Astrocyte of the spinal cord (primary cell): Measurements from ENCODE around the gene SPATA2.
"Not testable (repeated sequence)": the region's sequence is repeated elsewhere in the genome, so short reads cannot be mapped to it uniquely, and the experiment has no call there.

ENCODE experiments used
- DNase-seq: peaks from one replicate; pipeline ENCODE4 v3.0.0; 2011; ENCODE audit warnings: low read depth, low spot score
- H3K4me3 ChIP-seq: 2 replicates; pipeline ENCODE4 v1.5.1; 2011; ENCODE audit warnings: low read depth, mild to moderate bottlenecking, low read length, moderate library complexity
- in situ Hi-C: cut with HindIII; loops from 2 replicates; pipeline ENCODE4 v1.10.0; 2017; ENCODE audit warnings: low sequenced_read_pairs
- TF ChIP-seq, protein P1 (sequence below): IDR thresholded peaks from 2 replicates; pipeline ENCODE4 v1.5.1; 2012; ENCODE audit warnings: low read depth, mild to moderate bottlenecking, low read length, inconsistent platforms

Gene SPATA2

DNA sequence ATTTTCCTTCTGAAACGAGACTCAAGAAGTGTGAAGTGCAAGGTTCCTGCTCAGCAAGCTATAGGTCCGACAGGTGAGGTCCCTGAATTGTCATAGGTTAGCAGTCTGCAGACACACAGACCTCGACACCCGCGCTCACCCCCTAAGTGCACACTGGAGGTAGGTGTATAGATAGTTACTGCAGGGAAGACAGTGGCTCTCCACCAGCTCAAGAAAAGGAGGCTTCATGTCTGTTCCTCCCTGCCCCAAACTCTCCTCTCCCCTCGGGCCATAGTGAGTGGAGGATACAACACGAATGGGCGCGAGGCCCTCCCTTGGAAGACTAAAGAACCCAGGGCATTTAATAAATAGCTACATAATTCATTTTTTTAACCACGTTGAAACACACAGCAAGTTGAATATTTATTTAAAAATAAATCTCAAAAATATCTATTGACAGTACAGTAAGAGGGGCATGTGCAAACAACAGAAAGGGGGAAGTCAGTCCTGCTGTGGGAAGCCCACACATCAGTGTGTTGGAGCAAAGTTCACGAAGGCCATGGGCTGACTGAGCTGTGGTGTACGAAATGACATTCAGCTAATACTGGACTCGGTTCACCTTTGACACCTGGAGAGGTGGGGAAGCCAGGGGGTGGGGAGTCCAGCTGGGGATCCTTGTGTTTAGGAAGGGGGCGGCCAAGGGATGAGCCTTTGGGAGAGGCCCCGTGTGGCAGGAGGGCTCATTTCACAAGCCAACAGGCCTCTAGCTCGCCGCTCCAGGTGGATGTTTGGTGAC, 10.7 kb downstream of the SPATA2 start:
- in situ Hi-C loops, result no loop called here
- DNase-seq, result no peak
- H3K4me3 ChIP-seq, result no peak overlapping the region
- TF ChIP-seq, protein P1, sequence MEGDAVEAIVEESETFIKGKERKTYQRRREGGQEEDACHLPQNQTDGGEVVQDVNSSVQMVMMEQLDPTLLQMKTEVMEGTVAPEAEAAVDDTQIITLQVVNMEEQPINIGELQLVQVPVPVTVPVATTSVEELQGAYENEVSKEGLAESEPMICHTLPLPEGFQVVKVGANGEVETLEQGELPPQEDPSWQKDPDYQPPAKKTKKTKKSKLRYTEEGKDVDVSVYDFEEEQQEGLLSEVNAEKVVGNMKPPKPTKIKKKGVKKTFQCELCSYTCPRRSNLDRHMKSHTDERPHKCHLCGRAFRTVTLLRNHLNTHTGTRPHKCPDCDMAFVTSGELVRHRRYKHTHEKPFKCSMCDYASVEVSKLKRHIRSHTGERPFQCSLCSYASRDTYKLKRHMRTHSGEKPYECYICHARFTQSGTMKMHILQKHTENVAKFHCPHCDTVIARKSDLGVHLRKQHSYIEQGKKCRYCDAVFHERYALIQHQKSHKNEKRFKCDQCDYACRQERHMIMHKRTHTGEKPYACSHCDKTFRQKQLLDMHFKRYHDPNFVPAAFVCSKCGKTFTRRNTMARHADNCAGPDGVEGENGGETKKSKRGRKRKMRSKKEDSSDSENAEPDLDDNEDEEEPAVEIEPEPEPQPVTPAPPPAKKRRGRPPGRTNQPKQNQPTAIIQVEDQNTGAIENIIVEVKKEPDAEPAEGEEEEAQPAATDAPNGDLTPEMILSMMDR, result no peak

DNA sequence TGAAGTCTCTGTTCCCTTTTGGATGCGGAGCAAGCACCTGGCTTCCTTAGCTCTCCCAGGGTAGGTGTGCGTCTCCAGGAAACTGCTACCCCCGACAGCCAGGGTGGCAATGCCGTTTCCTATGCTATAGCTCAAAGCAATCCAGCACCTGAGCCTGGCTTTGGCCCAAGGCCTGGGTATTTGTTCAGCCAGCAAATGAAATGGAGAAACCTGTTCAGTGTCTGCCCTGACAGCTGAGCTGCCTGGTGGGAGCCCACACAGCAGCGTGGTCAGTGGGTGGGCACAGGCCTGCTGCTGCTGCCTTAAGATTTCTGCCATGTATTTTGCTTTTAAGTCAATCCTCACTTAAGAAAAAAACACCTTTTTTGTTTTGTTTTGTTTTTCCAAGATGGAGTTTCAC, 13.7 kb downstream of the SPATA2 start:
- TF ChIP-seq, protein P1, result no peak
- in situ Hi-C loops, result no loop called here
- no peak overlapping the region for H3K4me3 ChIP-seq
- DNase-seq, result no peak

DNA sequence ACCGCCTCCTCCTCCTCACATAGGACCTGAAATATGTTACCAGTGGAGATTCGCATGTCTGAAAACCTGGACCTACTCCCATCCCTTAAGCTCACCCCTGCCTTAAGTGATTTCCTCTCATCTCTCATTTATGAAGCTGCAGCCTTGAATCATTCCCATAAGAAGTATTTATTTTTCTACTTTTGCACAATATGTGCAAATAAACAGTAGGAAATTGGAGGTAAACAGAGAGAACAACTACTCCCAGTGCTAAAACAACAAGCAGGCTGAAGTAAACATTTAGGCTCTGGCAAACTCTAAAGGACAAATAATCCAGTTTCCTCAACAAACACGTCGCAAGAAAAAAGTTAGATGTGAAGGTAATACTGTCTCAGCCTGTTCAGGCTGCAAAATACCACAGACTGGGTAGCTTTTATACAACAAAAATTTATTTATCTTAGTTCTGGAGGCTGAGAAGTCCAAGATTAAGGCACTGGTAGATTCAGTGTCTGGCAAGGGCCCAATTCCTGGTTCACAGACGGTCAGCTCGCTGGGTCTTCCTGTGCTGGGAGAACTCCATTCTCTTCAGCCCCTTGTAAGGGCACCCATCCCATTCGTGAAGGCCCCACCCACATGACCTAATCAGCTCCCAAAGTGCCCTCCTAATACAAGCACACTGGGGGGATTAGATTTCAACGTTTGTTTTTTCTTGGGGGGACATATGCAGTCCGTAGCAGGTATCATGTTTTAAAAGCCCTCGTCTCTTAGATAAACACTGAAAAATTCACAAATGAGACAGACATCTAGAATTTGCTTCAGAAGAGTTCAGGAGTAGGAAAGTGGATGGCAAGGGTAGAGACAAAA, 15.6 kb downstream of the SPATA2 start:
- DNase-seq, result no peak
- in situ Hi-C loops, result no loop called here
- TF ChIP-seq, protein P1, result no peak
- H3K4me3 ChIP-seq, result no peak overlapping the region

DNA sequence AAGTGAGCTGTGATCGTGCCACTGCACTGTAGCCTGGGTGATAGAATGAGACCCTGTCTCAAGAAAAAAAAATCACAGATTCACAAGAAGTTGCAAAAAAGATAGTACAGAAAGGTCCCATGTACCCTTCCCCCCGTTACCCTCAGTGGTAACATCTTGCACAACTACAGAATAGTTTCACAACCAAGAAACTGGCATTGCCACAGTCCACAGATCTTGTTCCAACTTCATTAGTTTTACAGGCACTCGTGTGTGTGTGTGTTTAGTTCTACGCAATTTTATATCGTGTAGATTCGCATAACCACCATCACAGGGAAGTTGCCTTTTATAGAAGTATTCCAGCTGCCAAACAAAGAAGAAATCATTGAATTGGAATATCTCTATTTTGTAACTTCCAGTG, 19.1 kb downstream of the SPATA2 start:
- TF ChIP-seq, protein P1, result no peak
- in situ Hi-C loops, result no loop called here
- DNase-seq, result no peak
- no peak overlapping the region for H3K4me3 ChIP-seq

DNA sequence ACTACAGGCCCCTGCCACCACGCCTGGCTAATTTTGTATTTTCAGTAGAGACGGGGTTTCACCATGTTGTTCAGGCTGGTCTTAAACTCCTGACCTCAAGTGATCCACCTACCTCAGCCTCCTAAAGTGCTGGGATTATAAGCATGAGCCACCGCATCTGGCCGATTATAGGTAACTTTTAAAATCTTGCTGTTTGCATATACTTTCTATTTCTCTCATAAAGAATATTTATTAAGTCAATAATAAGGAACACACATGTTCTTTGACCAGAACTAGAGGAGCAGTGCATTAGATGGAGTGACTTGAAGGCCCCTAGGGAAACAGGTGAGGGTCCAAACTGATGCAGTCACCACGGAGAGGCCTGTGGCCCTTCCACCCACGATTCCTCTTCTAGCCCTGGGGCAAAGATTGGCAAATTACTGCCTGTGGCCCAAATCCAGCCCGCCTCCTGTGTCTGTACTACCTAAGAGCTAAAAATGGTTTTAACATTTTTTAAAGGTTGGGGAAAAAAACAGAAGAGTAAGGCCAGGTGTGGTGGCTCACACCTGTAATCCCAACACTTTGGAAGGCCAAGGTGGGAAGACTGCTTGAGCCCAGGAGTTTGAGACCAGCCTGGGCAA, 19.7 kb downstream of the SPATA2 start:
- H3K4me3 ChIP-seq, in situ Hi-C loops, DNase-seq: not testable (repeated sequence)

DNA sequence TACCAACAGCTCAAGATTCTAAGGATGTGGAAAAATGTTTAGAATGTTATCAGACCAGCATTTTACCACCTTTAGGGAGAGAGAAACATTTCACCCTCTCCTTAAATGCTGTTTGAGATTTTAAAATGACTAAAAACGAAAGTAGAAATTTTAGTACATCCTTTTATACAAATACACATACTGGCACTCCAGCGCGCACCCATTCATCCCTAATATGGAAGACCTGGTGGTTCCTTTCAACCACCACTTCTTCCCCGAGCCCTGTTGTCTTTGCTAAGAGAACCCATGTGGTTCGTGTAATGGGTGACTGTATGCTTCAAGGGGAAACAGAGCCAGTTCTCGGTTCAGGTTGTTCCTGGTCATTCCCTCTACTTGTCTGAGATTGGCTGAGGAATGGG, 21.3 kb downstream of the SPATA2 start:
- no peak overlapping the region for H3K4me3 ChIP-seq
- in situ Hi-C loops, result no loop called here
- no peak for DNase-seq
- TF ChIP-seq, protein P1, result no peak
